B cell (primary cell): ENCODE measurements around the gene MFSD8. TPM values are rescaled to one million over a fixed set of nuclear protein-coding genes. Genes with fewer than 3 reads are reported as not detected.
"Not testable (repeated sequence)": the region's sequence is repeated elsewhere in the genome, so short reads cannot be mapped to it uniquely, and the experiment has no call there.

Source experiments
- ATAC-seq: fragments of 200-7000 bp; cut with Tn5 transposase; one replicate; pipeline ENCODE4 v1.10.0; 2021; ENCODE audit warnings: low read depth, mild to moderate bottlenecking, moderate number of reproducible peaks, moderate library complexity
- CTCF ChIA-PET: fragments of 350-600 bp; sonication (Branson Sonifier 250); formaldehyde crosslinking; loops from one replicate; lab custom pipeline; 2021; ENCODE audit warnings: antibody characterized with exemption, inconsistent platforms; lab: Charles Lee
- POLR2A ChIA-PET: fragments of 350-600 bp; sonication (Branson Sonifier 250); formaldehyde crosslinking; loops from one replicate; lab custom pipeline; 2021; ENCODE audit warnings: antibody characterized with exemption; lab: Charles Lee
- DNase-seq: peaks from one replicate; pipeline ENCODE4 v3.0.0; 2013
- H2AFZ ChIP-seq: 2 replicates; pipeline ENCODE4 v1.6.1; 2012; ENCODE audit warnings: mild to moderate bottlenecking, low read depth, low read length; ENCODE audit not compliant: insufficient read depth, poor library complexity, severe bottlenecking
- H3K27ac ChIP-seq, 2 donors: 1 replicate in 1 of 2; 2 replicates in 1 of 2; pipeline ENCODE4 v1.5.1; 2012 to 2013; ENCODE audit warnings: low read length in 2 of 2, mild to moderate bottlenecking in 2 of 2, moderate library complexity in 1 of 2
- H3K27me3 ChIP-seq, 4 experiments: fragments of 200-600 bp in 1 of 4; sonication (generic) in 1 of 4; replicated peaks in 1 of 4; 1 replicate in 2 of 4; 2 replicates in 2 of 4; pipeline versions ENCODE4 v1.6.1 to v1.7.0; 2013 to 2016; ENCODE audit warnings: low read length in 3 of 4, mild to moderate bottlenecking in 2 of 4, mixed read lengths in 1 of 4, moderate library complexity in 1 of 4; ENCODE audit not compliant: insufficient read depth in 4 of 4, control insufficient read depth in 3 of 4; ENCODE audit errors: control extremely low read depth in 1 of 4
- H3K36me3 ChIP-seq, 2 experiments: replicated peaks in 1 of 2; 1 replicate in 1 of 2; 2 replicates in 1 of 2; pipeline versions ENCODE4 v1.6.1 to v1.7.1; 2013; ENCODE audit warnings: low read length in 1 of 2; ENCODE audit not compliant: insufficient read depth in 2 of 2, control insufficient read depth in 1 of 2; ENCODE audit errors: control extremely low read depth in 1 of 2, extremely low read depth in 1 of 2
- H3K4me1 ChIP-seq, 2 donors: fragments of 200-600 bp in 1 of 2; sonication (generic) in 1 of 2; 1 replicate in 1 of 2; 2 replicates in 1 of 2; pipeline versions ENCODE4 v1.5.1 to v1.6.1; 2013 to 2017; ENCODE audit warnings: low read length in 2 of 2; ENCODE audit not compliant: control insufficient read depth in 2 of 2, insufficient read depth in 2 of 2
- H3K4me2 ChIP-seq: replicated peaks from 2 replicates; pipeline ENCODE3; 2012; ENCODE audit warnings: mild to moderate bottlenecking, low read depth, low read length; ENCODE audit not compliant: poor library complexity, severe bottlenecking
- H3K4me3 ChIP-seq, 5 experiments: fragments of 200-600 bp in 1 of 5; sonication (generic) in 1 of 5; 1 replicate in 3 of 5; 2 replicates in 2 of 5; pipeline versions ENCODE4 v1.5.1 to v1.7.0; 2011 to 2016; ENCODE audit warnings: low read length in 4 of 5, mild to moderate bottlenecking in 4 of 5, low read depth in 2 of 5, control low read depth in 1 of 5, moderate library complexity in 1 of 5; ENCODE audit not compliant: insufficient read depth in 1 of 5; ENCODE audit errors: control extremely low read depth in 1 of 5, extremely low read depth in 1 of 5
- H3K79me2 ChIP-seq: fragments of 200-600 bp; sonication (generic); one replicate; pipeline ENCODE4 v1.6.0; 2016; ENCODE audit warnings: low read length; ENCODE audit not compliant: control insufficient read depth, insufficient read depth
- H3K9ac ChIP-seq: fragments of 200-600 bp; sonication (generic); 2 replicates; pipeline ENCODE4 v1.6.1; 2017; ENCODE audit warnings: mild to moderate bottlenecking, low read length, moderate library complexity
- H3K9me3 ChIP-seq, 3 donors: one replicate each; pipeline versions ENCODE4 v1.6.1 to v1.7.1; 2013; ENCODE audit warnings: low read length in 2 of 3; ENCODE audit not compliant: control insufficient read depth in 2 of 3, insufficient read depth in 1 of 3; ENCODE audit errors: control extremely low read depth in 1 of 3
- H4K20me1 ChIP-seq: 2 replicates; pipeline ENCODE4 v1.6.0; 2012; ENCODE audit warnings: mild to moderate bottlenecking, low read length; ENCODE audit not compliant: insufficient read depth, control insufficient read depth, poor library complexity, severe bottlenecking
- H3K27ac Mint-ChIP-seq: one replicate; pipeline ENCODE4 v1.8.0; 2021; ENCODE audit warnings: mixed read lengths
- H3K27me3 Mint-ChIP-seq: one replicate; pipeline ENCODE4 v1.8.0; 2021; ENCODE audit warnings: mixed read lengths
- H3K4me1 Mint-ChIP-seq: one replicate; pipeline ENCODE4 v1.8.0; 2021; ENCODE audit warnings: mixed read lengths
- H3K4me3 Mint-ChIP-seq: one replicate; pipeline ENCODE4 v1.8.0; 2021; ENCODE audit warnings: mixed read lengths
- H3K9me3 Mint-ChIP-seq: one replicate; pipeline ENCODE4 v1.8.0; 2022; ENCODE audit warnings: mixed read lengths; ENCODE audit not compliant: insufficient read depth
- EZH2 ChIP-seq: IDR thresholded peaks from 2 replicates; pipeline ENCODE4 v1.6.1; 2012; ENCODE audit warnings: borderline replicate concordance, low read depth, mild to moderate bottlenecking, moderate library complexity, low read length; ENCODE audit not compliant: insufficient read depth, poor library complexity, severe bottlenecking
- WGBS: methylation state at CpG from one replicate; pipeline ENCODE4 v1.1.5; 2013; ENCODE audit warnings: missing lambda C conversion rate; ENCODE audit not compliant: insufficient coverage; 5-methylcytosine and 5-hydroxymethylcytosine counted together
- intact Hi-C: fragments of 100-400 bp; cut with micrococcal nuclease; formaldehyde crosslinking; loops from one replicate; pipeline ENCODE4 v1.10.0; 2022
- polyA plus RNA-seq: library from polyadenylated mRNA; depleted of rRNA; stranded (reverse); fragments of >200 nt; gene quantifications from 2 replicates; pipeline ENCODE4 v1.2.3, GENCODE V29; 2012
- total RNA-seq, 2 donors: library from RNA; stranded (reverse); fragments of 120-200 nt in 1 of 2; gene quantifications; 1 replicate in 1 of 2; 2 replicates in 1 of 2; pipeline versions ENCODE4 v1.2.3 to v1.2.4, GENCODE V29; 2013 to 2022
- TF ChIP-seq, protein P1 (sequence below): fragments of 200-600 bp; IDR thresholded peaks from one replicate; pipeline ENCODE4 v1.8.0; 2022; ENCODE audit warnings: antibody characterized with exemption, mild to moderate bottlenecking

MFSD8 gene
- total and polyA plus RNA-seq, 2 donors (not counting 1 experiment from before 2014, with no cell fraction given): 18.4 to 53.1 TPM

DNA sequence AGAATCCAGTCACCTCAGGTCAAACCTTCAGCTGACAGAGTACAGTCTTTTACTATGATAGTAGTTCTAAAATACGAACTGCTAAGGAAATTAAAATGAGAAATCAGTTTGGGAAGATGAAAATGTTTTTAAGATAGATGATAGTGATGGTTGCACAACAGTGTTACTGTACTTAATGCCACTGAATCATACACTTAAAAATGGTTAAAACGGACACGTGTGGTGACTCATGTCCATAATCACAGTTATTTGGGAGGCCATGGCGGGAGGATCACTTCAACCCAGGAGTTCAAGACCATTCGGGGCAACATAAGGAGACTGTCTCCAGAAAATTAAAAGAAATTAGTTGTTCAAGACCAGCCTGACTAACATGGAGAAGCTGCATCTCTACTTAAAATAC, 41.6 kb upstream of the MFSD8 start:
- WGBS: 93% methylated on average over 2 of the region's 5 CpGs
- H3K4me2 ChIP-seq: no peak overlapping the region
- no peaks in the 10 kb centered on the region for H3K27me3 Mint-ChIP-seq
- ATAC-seq (no peak), DNase-seq (no peak)
- intact Hi-C loops: no loop called here
- no peak overlapping the region for H3K4me3 ChIP-seq
- ChIA-PET CTCF (no interaction called here), POLR2A (no interaction called here)
- no peaks in the 10 kb centered on the region for H3K27me3 ChIP-seq
- no peak overlapping the region for H3K27ac ChIP-seq
- peaks cover 0 to 6% of the 10 kb centered on the region in 2 experiments for H3K36me3 ChIP-seq
- no peak overlapping the region for H3K9ac ChIP-seq
- no peak overlapping the region for H3K27ac Mint-ChIP-seq
- H3K4me1 Mint-ChIP-seq: peaks cover 3% of the 10 kb centered on the region
- TF ChIP-seq, protein P1, sequence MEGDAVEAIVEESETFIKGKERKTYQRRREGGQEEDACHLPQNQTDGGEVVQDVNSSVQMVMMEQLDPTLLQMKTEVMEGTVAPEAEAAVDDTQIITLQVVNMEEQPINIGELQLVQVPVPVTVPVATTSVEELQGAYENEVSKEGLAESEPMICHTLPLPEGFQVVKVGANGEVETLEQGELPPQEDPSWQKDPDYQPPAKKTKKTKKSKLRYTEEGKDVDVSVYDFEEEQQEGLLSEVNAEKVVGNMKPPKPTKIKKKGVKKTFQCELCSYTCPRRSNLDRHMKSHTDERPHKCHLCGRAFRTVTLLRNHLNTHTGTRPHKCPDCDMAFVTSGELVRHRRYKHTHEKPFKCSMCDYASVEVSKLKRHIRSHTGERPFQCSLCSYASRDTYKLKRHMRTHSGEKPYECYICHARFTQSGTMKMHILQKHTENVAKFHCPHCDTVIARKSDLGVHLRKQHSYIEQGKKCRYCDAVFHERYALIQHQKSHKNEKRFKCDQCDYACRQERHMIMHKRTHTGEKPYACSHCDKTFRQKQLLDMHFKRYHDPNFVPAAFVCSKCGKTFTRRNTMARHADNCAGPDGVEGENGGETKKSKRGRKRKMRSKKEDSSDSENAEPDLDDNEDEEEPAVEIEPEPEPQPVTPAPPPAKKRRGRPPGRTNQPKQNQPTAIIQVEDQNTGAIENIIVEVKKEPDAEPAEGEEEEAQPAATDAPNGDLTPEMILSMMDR: no peak
- no peak for TF ChIP-seq EZH2
- no peaks in the 10 kb centered on the region for H3K4me1 ChIP-seq
- H3K9me3 ChIP-seq: no peaks in the 10 kb centered on the region
- no peak overlapping the region for H3K4me3 Mint-ChIP-seq
- H2AFZ ChIP-seq: no peak overlapping the region
- H3K79me2 ChIP-seq: no peaks in the 10 kb centered on the region
- H3K9me3 Mint-ChIP-seq: no peaks in the 10 kb centered on the region
- H4K20me1 ChIP-seq: no peaks in the 10 kb centered on the region

DNA sequence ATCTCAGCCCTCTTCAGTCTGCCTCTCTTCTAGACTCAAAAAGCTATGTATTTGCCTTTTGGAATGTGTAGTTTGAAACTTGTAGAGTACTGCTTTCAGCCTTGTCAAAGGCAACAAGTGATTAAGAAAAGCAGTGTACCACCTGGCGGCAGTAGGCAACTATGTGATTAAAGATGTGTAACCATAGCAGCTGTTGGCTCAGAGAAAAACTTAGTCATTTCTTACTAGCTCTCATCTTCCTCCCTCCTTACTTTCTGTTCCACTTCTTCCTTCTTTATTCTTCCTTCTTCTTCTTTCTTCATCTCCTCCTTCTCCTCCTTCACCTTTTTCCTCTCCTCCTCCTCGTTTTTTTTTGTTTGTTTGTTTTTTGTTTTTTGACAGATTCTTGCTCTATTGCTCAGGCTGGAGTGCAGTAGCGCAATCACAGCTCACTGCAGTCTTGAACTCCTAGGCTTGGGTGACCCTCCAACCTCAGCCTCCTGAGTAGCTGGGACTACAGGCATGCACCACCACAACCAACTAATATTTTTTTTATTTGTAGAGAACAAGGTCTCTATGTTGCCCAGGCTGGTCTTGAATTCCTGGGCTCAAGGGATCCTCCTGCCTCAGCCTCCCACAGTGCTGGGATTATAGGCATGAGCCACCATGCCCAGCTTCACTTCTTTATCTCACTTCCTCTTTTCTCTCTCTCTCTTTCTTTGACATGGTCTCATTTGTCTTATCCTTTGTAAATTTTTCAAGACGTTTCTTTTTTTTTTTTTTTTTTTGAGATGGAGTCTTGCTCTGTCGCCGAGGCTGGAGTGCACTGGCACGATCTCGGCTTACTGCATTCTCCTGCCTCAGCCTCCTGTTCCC, 32.8 kb upstream of the MFSD8 start:
- peak; percentile 81 for ATAC-seq
- no peak overlapping the region for H3K4me2 ChIP-seq
- peaks cover 0 to under 1% of the 10 kb centered on the region in 2 donors for H3K4me1 ChIP-seq
- WGBS: no CpG with 5 or more reads among the region's 8 CpGs
- intact Hi-C loops: no loop called here
- no peaks in the 10 kb centered on the region for H3K27me3 ChIP-seq
- no peaks in the 10 kb centered on the region for H3K27me3 Mint-ChIP-seq
- H3K27ac Mint-ChIP-seq: peak overlapping the region; percentile 78
- H3K4me3 Mint-ChIP-seq: no peak overlapping the region
- DNase-seq: peak; percentile 49
- peaks cover 22% of the 10 kb centered on the region for H3K4me1 Mint-ChIP-seq
- ChIA-PET POLR2A (interaction anchor here (0.7 kb wide), 1 partner anchor 22 kb away, joined by 4 read pairs; no protein-coding TSS in a partner anchor), CTCF (interaction anchor here (0.7 to 1.5 kb wide), 4 partner anchors 22 to 183 kb away, joined by 3 to 7 read pairs (median 4); partner anchors contain the start of genes ABHD18 and MFSD8)
- peaks cover 2 to 9% (median 6%) of the 10 kb centered on the region in 3 donors for H3K9me3 ChIP-seq
- H3K9ac ChIP-seq: no peak overlapping the region
- H3K79me2 ChIP-seq: no peaks in the 10 kb centered on the region
- H3K36me3 ChIP-seq: no peaks in the 10 kb centered on the region
- no peaks in the 10 kb centered on the region for H4K20me1 ChIP-seq
- H3K9me3 Mint-ChIP-seq: no peaks in the 10 kb centered on the region
- no peak overlapping the region for H3K4me3 ChIP-seq
- TF ChIP-seq, protein P1: peak; percentile 59
- TF ChIP-seq EZH2: no peak
- peak overlapping the region in 1 of 2 donors; percentile 49 for H3K27ac ChIP-seq
- H2AFZ ChIP-seq: no peak overlapping the region

DNA sequence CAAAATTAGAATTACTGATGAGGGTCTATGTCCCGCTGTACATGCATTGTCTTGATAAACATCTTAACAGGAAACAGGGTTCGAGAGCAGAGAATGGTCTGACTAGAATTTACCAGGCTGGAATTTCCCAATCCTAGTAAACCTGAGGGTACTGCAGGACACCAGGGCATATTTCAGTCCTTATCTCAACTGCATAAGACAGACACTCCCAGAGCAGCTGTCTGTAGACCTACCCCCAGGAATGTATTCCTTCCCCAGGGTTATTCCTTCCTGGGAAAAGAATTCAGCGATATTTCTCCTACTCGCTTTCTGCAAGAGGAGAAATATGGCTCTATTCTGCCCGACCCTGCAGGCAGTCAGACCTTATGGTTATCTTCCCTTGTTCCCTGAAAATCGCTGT, 31.5 kb upstream of the MFSD8 start:
- intact Hi-C loops: not testable (repeated sequence)

More for the DNA sequence above, 31.5 kb upstream of the MFSD8 start:
- ATAC-seq, H3K4me3 Mint-ChIP-seq, H3K27me3 Mint-ChIP-seq, CTCF ChIA-PET, H4K20me1 ChIP-seq, DNase-seq, H3K27ac Mint-ChIP-seq, H3K9me3 ChIP-seq, POLR2A ChIA-PET, H3K79me2 ChIP-seq, H3K9ac ChIP-seq, H3K9me3 Mint-ChIP-seq, H3K4me3 ChIP-seq, H3K4me1 ChIP-seq, H3K27me3 ChIP-seq, H2AFZ ChIP-seq, H3K27ac ChIP-seq, H3K36me3 ChIP-seq, H3K4me2 ChIP-seq: not testable (repeated sequence)
- peaks cover 23% of the 10 kb centered on the region for H3K4me1 Mint-ChIP-seq
- 100% methylated on average over 4 of the region's 6 CpGs for WGBS
